CD4-positive, CD25-positive, alpha-beta regulatory T cell (primary cell): ENCODE measurements around the gene TRHDE. TPM values are rescaled to one million over a fixed set of nuclear protein-coding genes. Genes with fewer than 3 reads are reported as not detected.

ENCODE experiments used
- ATAC-seq, 2 donors: fragments of 150-1000 bp; cut with Tn5 transposase; one replicate each; pipeline ENCODE4 v1.10.0; 2021; ENCODE audit warnings: low read depth in 2 of 2, moderate number of reproducible peaks in 2 of 2, moderate library complexity in 1 of 2
- DNase-seq, 3 donors: peaks; one replicate each; pipeline versions ENCODE4 v3.0.0 to v3.0.0-alpha.2; 2012 to 2022; ENCODE audit warnings: mixed read lengths in 1 of 3
- H3K27ac ChIP-seq: one replicate; pipeline ENCODE4 v1.7.0; 2013; ENCODE audit warnings: mild to moderate bottlenecking, low read length; ENCODE audit not compliant: insufficient read depth, poor library complexity, severe bottlenecking
- H3K27me3 ChIP-seq: one replicate; pipeline ENCODE4 v1.7.0; 2013; ENCODE audit warnings: low read length; ENCODE audit not compliant: control insufficient read depth, insufficient read depth
- H3K36me3 ChIP-seq: one replicate; pipeline ENCODE4 v1.7.0; 2013; ENCODE audit warnings: mild to moderate bottlenecking, low read length, moderate library complexity; ENCODE audit not compliant: control insufficient read depth, insufficient read depth
- H3K4me1 ChIP-seq: 2 replicates; pipeline ENCODE4 v1.7.0; 2013; ENCODE audit warnings: mild to moderate bottlenecking, low read length; ENCODE audit not compliant: insufficient read depth, control insufficient read depth, poor library complexity, severe bottlenecking
- H3K4me3 ChIP-seq: one replicate; pipeline ENCODE4 v1.7.0; 2013; ENCODE audit warnings: low read depth, mild to moderate bottlenecking, low read length, moderate library complexity
- H3K9me3 ChIP-seq, 2 experiments: 1 replicate in 1 of 2; 2 replicates in 1 of 2; pipeline ENCODE4 v1.7.0; 2013; ENCODE audit warnings: low read length in 2 of 2, mild to moderate bottlenecking in 1 of 2, moderate library complexity in 1 of 2; ENCODE audit not compliant: control insufficient read depth in 2 of 2
- H3K27ac Mint-ChIP-seq, 3 donors: one replicate each; pipeline ENCODE4 v1.8.0; 2020 to 2022; ENCODE audit warnings: mild to moderate bottlenecking in 3 of 3, mixed read lengths in 3 of 3, moderate library complexity in 2 of 3
- H3K27me3 Mint-ChIP-seq: one replicate; pipeline ENCODE4 v1.8.0; 2022; ENCODE audit warnings: mild to moderate bottlenecking, mixed read lengths
- H3K36me3 Mint-ChIP-seq: one replicate; pipeline ENCODE4 v1.8.0; 2020; ENCODE audit warnings: mixed read lengths
- H3K4me1 Mint-ChIP-seq, 4 donors: one replicate each; pipeline ENCODE4 v1.8.0; 2020 to 2022; ENCODE audit warnings: mixed read lengths in 4 of 4, mild to moderate bottlenecking in 1 of 4
- H3K4me3 Mint-ChIP-seq, 4 donors: one replicate each; pipeline ENCODE4 v1.8.0; 2020 to 2022; ENCODE audit warnings: mild to moderate bottlenecking in 4 of 4, mixed read lengths in 4 of 4, moderate library complexity in 3 of 4
- H3K9me3 Mint-ChIP-seq, 7 donors: one replicate each; pipeline ENCODE4 v1.8.0; 2020 to 2022; ENCODE audit warnings: mixed read lengths in 7 of 7, mild to moderate bottlenecking in 3 of 7, moderate library complexity in 2 of 7
- polyA plus RNA-seq, 4 donors: library from polyadenylated mRNA; unstranded; fragments of 300-500 nt; fragmentation: Illumina TruSeq; gene quantifications; one replicate each; pipeline ENCODE4 v1.2.3, GENCODE V29; 2021
- total RNA-seq: library from RNA; stranded (reverse); gene quantifications from one replicate; pipeline ENCODE4 v1.2.3, GENCODE V29; 2022

TRHDE gene
- total and polyA plus RNA-seq, 5 donors from 2014 or later = not detected

GRCh38 chr12:72610342-72610741, 338.2 kb downstream of the TRHDE start:
- peaks cover 0 to 9% (median 3%) of the 10 kb centered on the region in 7 donors for H3K9me3 Mint-ChIP-seq
- no peaks in the 10 kb centered on the region for H3K4me1 ChIP-seq
- ATAC-seq = no peak
- no peaks in the 10 kb centered on the region for H3K36me3 ChIP-seq
- H3K27me3 ChIP-seq = no peaks in the 10 kb centered on the region
- no peak for DNase-seq
- no peaks in the 10 kb centered on the region for H3K36me3 Mint-ChIP-seq
- H3K4me1 Mint-ChIP-seq = no peaks in the 10 kb centered on the region
- H3K27ac ChIP-seq = no peak overlapping the region
- no peak overlapping the region for H3K4me3 ChIP-seq
- H3K9me3 ChIP-seq = no peaks in the 10 kb centered on the region
- H3K4me3 Mint-ChIP-seq = no peak overlapping the region
- H3K27me3 Mint-ChIP-seq = no peaks in the 10 kb centered on the region
- no peak overlapping the region for H3K27ac Mint-ChIP-seq

- H3K27me3 ChIP-seq = no peaks in the 10 kb centered on the region
Measured at GRCh38 chr12:72610854-72611358, 338.7 kb downstream of the TRHDE start.

GRCh38 chr12:72612171-72612570, 340.0 kb downstream of the TRHDE start:
- Mint-ChIP-seq H3K27me3 (no peaks in the 10 kb centered on the region), H3K4me1 (no peaks in the 10 kb centered on the region)
- no peaks in the 10 kb centered on the region for H3K4me1 ChIP-seq

More at GRCh38 chr12:72610854-72611358, 338.7 kb downstream of the TRHDE start:
- Histone ChIP-seq H3K4me3 (no peak overlapping the region), H3K27ac (no peak overlapping the region), H3K36me3 (no peaks in the 10 kb centered on the region), H3K9me3 (no peaks in the 10 kb centered on the region), H3K4me1 (no peaks in the 10 kb centered on the region)
- Mint-ChIP-seq H3K27me3 (no peaks in the 10 kb centered on the region), H3K4me1 (no peaks in the 10 kb centered on the region), H3K4me3 (no peak overlapping the region), H3K9me3 (peaks cover 0 to 9% (median 3%) of the 10 kb centered on the region in 7 donors), H3K27ac (no peak overlapping the region), H3K36me3 (no peaks in the 10 kb centered on the region)
- ATAC-seq (no peak), DNase-seq (no peak)

GRCh38 chr12:72618764-72619163, 346.6 kb downstream of the TRHDE start:
- Histone ChIP-seq H3K4me1 (no peaks in the 10 kb centered on the region), H3K27ac (no peak overlapping the region), H3K9me3 (no peaks in the 10 kb centered on the region), H3K36me3 (no peaks in the 10 kb centered on the region), H3K27me3 (no peaks in the 10 kb centered on the region), H3K4me3 (no peak overlapping the region)
- ATAC-seq = no peak
- H3K4me3 Mint-ChIP-seq = no peak overlapping the region
- H3K4me1 Mint-ChIP-seq = no peaks in the 10 kb centered on the region
- DNase-seq = no peak
- H3K9me3 Mint-ChIP-seq = peaks cover 0 to 8% (median 0%) of the 10 kb centered on the region in 7 donors
- H3K27ac Mint-ChIP-seq = no peak overlapping the region
- H3K27me3 Mint-ChIP-seq = no peaks in the 10 kb centered on the region
- no peaks in the 10 kb centered on the region for H3K36me3 Mint-ChIP-seq

More at GRCh38 chr12:72612171-72612570, 340.0 kb downstream of the TRHDE start:
- Mint-ChIP-seq H3K27ac (no peak overlapping the region), H3K9me3 (peaks cover 0 to 9% (median 3%) of the 10 kb centered on the region in 7 donors), H3K36me3 (no peaks in the 10 kb centered on the region), H3K4me3 (no peak overlapping the region)
- Histone ChIP-seq H3K4me3 (no peak overlapping the region), H3K27me3 (no peaks in the 10 kb centered on the region), H3K9me3 (no peaks in the 10 kb centered on the region), H3K27ac (no peak overlapping the region), H3K36me3 (no peaks in the 10 kb centered on the region)
- ATAC-seq (no peak), DNase-seq (no peak)

GRCh38 chr12:72622556-72622955, 350.4 kb downstream of the TRHDE start:
- no peak overlapping the region for H3K27ac Mint-ChIP-seq
- H3K4me3 ChIP-seq = no peak overlapping the region
- no peaks in the 10 kb centered on the region for H3K36me3 ChIP-seq
- H3K27me3 Mint-ChIP-seq = no peaks in the 10 kb centered on the region
- peaks cover 0 to 17% (median 4%) of the 10 kb centered on the region in 7 donors for H3K9me3 Mint-ChIP-seq
- no peaks in the 10 kb centered on the region for H3K4me1 ChIP-seq
- no peaks in the 10 kb centered on the region for H3K27me3 ChIP-seq
- H3K4me3 Mint-ChIP-seq = no peak overlapping the region
- no peak overlapping the region for H3K27ac ChIP-seq
- H3K9me3 ChIP-seq = no peaks in the 10 kb centered on the region
- no peak for ATAC-seq
- DNase-seq = no peak
- H3K4me1 Mint-ChIP-seq = no peaks in the 10 kb centered on the region
- no peaks in the 10 kb centered on the region for H3K36me3 Mint-ChIP-seq

GRCh38 chr12:72631926-72632685, 359.9 kb downstream of the TRHDE start:
- H3K4me3 ChIP-seq = no peak overlapping the region
- Mint-ChIP-seq H3K27me3 (no peaks in the 10 kb centered on the region), H3K27ac (no peak overlapping the region), H3K36me3 (no peaks in the 10 kb centered on the region), H3K4me1 (no peaks in the 10 kb centered on the region), H3K4me3 (no peak overlapping the region), H3K9me3 (peaks cover 2 to 5% (median 3%) of the 10 kb centered on the region in 7 donors)
- H3K27ac ChIP-seq = no peak overlapping the region
- H3K4me1 ChIP-seq = no peaks in the 10 kb centered on the region
- DNase-seq = no peak
- H3K9me3 ChIP-seq = no peaks in the 10 kb centered on the region
- H3K36me3 ChIP-seq = no peaks in the 10 kb centered on the region
- no peaks in the 10 kb centered on the region for H3K27me3 ChIP-seq
- no peak for ATAC-seq

- no peaks in the 10 kb centered on the region for H3K4me1 ChIP-seq
- no peak overlapping the region for H3K4me3 ChIP-seq
- H3K36me3 ChIP-seq = no peaks in the 10 kb centered on the region
- H3K27me3 ChIP-seq = no peaks in the 10 kb centered on the region
- no peaks in the 10 kb centered on the region for H3K4me1 Mint-ChIP-seq
- no peak overlapping the region for H3K27ac ChIP-seq
- H3K27ac Mint-ChIP-seq = no peak overlapping the region
- no peaks in the 10 kb centered on the region for H3K9me3 ChIP-seq
- H3K27me3 Mint-ChIP-seq = no peaks in the 10 kb centered on the region
- H3K36me3 Mint-ChIP-seq = no peaks in the 10 kb centered on the region
- DNase-seq (no peak), ATAC-seq (no peak)
- H3K9me3 Mint-ChIP-seq = peaks cover 0 to 11% (median 4%) of the 10 kb centered on the region in 7 donors
- no peak overlapping the region for H3K4me3 Mint-ChIP-seq
Measured at GRCh38 chr12:72642706-72643105, 370.5 kb downstream of the TRHDE start.

GRCh38 chr12:72647139-72647538, 375.0 kb downstream of the TRHDE start:
- H3K4me3 Mint-ChIP-seq = no peak overlapping the region
- H3K36me3 ChIP-seq = no peaks in the 10 kb centered on the region
- peaks cover 1 to 11% (median 3%) of the 10 kb centered on the region in 7 donors for H3K9me3 Mint-ChIP-seq
- no peaks in the 10 kb centered on the region for H3K4me1 Mint-ChIP-seq
- no peak for DNase-seq
- H3K27ac ChIP-seq = no peak overlapping the region
- no peak overlapping the region for H3K4me3 ChIP-seq
- no peaks in the 10 kb centered on the region for H3K27me3 Mint-ChIP-seq
- no peaks in the 10 kb centered on the region for H3K27me3 ChIP-seq
- ATAC-seq = no peak
- no peaks in the 10 kb centered on the region for H3K36me3 Mint-ChIP-seq
- no peaks in the 10 kb centered on the region for H3K4me1 ChIP-seq
- no peak overlapping the region for H3K27ac Mint-ChIP-seq
- no peaks in the 10 kb centered on the region for H3K9me3 ChIP-seq
